ENCODE results near the gene PSRC1. TPM values are rescaled to one million over a fixed set of nuclear protein-coding genes. Genes with fewer than 3 reads are reported as not detected.

PSRC1 gene
- total RNA-seq, 2 donors from 2014 or later, result 38.5 to 72.7 TPM

DNA sequence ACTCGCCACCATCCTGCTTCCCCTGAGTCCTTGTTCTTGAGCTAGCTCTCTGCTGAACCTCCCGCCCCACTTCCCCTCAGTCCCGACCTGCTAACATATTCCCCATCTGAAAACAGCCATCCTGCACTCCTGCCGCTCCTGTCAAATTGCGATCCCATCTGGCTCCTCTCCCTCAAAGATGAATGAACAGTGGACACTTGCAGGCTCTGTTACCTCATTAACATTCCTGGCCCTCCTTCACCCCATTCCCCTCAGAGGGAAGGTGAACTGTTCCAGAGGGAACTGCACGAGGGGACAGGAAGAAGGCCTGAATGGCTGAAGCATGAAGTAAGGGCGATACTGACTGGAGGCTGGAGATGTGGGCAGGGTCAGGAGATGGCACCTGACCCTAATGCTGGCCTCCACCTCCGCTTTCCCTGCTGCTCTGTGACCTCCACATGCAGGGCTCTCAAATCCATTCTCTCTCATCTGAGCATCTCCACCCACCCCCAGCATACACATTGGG, 41.1 kb downstream of the PSRC1 start:
- H3K4me3 ChIP-seq (ENCODE audit: low read length), result no peak overlapping the region
- no peaks in the 10 kb centered on the region for H3K9me3 ChIP-seq (ENCODE audit: control insufficient read depth, low read length)
- H3K27ac Mint-ChIP-seq, result no peak overlapping the region
- no peaks in the 10 kb centered on the region for H3K27me3 ChIP-seq (ENCODE audit: control insufficient read depth, insufficient read depth, low read length, poor library complexity, severe bottlenecking)
- no peak overlapping the region for H3K4me3 Mint-ChIP-seq
- peak overlapping the region; percentile 16 for H3K27ac ChIP-seq (ENCODE audit: low read depth, low read length)
- H3K4me1 ChIP-seq (ENCODE audit: control insufficient read depth, insufficient read depth, low read length), result peaks cover 7% of the 10 kb centered on the region
- WGBS, 2 experiments (ENCODE audit: insufficient coverage in 1 of 2, insufficient read length in 1 of 2), result 85 to 93% methylated on average over 5 to 8 of the region's 8 CpGs
- H3K36me3 ChIP-seq (ENCODE audit: control insufficient read depth, insufficient read depth, low read length), result peaks cover 31% of the 10 kb centered on the region
- peaks cover 21% of the 10 kb centered on the region for H3K4me1 Mint-ChIP-seq
- no peak overlapping the region for H3K9ac ChIP-seq (ENCODE audit: extremely low read depth, low read length, poor library complexity, severe bottlenecking)
- no peak for DNase-seq
- H3K27me3 Mint-ChIP-seq (ENCODE audit: insufficient read depth), result peaks cover 5% of the 10 kb centered on the region
- H3K36me3 Mint-ChIP-seq (ENCODE audit: low read depth), result peaks cover 13% of the 10 kb centered on the region
- TF ChIP-seq, protein P1, sequence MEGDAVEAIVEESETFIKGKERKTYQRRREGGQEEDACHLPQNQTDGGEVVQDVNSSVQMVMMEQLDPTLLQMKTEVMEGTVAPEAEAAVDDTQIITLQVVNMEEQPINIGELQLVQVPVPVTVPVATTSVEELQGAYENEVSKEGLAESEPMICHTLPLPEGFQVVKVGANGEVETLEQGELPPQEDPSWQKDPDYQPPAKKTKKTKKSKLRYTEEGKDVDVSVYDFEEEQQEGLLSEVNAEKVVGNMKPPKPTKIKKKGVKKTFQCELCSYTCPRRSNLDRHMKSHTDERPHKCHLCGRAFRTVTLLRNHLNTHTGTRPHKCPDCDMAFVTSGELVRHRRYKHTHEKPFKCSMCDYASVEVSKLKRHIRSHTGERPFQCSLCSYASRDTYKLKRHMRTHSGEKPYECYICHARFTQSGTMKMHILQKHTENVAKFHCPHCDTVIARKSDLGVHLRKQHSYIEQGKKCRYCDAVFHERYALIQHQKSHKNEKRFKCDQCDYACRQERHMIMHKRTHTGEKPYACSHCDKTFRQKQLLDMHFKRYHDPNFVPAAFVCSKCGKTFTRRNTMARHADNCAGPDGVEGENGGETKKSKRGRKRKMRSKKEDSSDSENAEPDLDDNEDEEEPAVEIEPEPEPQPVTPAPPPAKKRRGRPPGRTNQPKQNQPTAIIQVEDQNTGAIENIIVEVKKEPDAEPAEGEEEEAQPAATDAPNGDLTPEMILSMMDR (conservative IDR thresholded peaks at IDR 0.05), result no peak
- H3K9me3 Mint-ChIP-seq, result no peaks in the 10 kb centered on the region

DNA sequence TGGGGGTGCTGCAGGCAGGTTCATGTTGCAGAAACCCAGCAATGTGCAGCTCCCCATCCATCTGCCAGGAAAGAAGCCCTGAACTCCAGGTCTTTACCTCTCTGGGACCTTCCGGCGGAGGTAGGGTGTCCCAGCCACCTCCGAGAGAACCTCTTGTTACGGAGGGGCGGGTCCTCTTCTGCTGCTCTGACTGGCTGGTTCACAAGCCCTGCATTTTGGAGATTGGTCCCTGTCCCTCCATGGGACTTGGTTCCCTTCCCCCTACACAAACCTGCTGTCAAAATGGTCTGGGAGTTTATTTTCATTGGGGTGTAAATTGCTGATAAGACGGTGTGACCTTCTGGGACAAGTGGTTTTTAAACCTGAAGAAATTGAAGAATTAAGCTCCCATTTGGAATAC, 41.6 kb downstream of the PSRC1 start:
- H3K27me3 ChIP-seq (ENCODE audit: control insufficient read depth, insufficient read depth, low read length, poor library complexity, severe bottlenecking), result no peaks in the 10 kb centered on the region
- H3K36me3 ChIP-seq (ENCODE audit: control insufficient read depth, insufficient read depth, low read length), result peaks cover 37% of the 10 kb centered on the region
- Mint-ChIP-seq H3K9me3 (no peaks in the 10 kb centered on the region), H3K27me3 (ENCODE audit: insufficient read depth) (peaks cover 3% of the 10 kb centered on the region), H3K4me3 (no peak overlapping the region), H3K36me3 (ENCODE audit: low read depth) (peaks cover 16% of the 10 kb centered on the region), H3K27ac (no peak overlapping the region), H3K4me1 (peaks cover 21% of the 10 kb centered on the region)
- H3K4me3 ChIP-seq (ENCODE audit: low read length), result no peak overlapping the region
- no peak overlapping the region for H3K9ac ChIP-seq (ENCODE audit: extremely low read depth, low read length, poor library complexity, severe bottlenecking)
- no peak overlapping the region for H3K27ac ChIP-seq (ENCODE audit: low read depth, low read length)
- WGBS, 2 experiments (ENCODE audit: insufficient coverage in 1 of 2, insufficient read length in 1 of 2), result 79 to 89% methylated on average over 6 of the region's 6 CpGs
- no peaks in the 10 kb centered on the region for H3K9me3 ChIP-seq (ENCODE audit: control insufficient read depth, low read length)
- peak; percentile 71 for DNase-seq
- TF ChIP-seq, protein P1 (conservative IDR thresholded peaks at IDR 0.05), result no peak
- H3K4me1 ChIP-seq (ENCODE audit: control insufficient read depth, insufficient read depth, low read length), result peaks cover 7% of the 10 kb centered on the region

DNA sequence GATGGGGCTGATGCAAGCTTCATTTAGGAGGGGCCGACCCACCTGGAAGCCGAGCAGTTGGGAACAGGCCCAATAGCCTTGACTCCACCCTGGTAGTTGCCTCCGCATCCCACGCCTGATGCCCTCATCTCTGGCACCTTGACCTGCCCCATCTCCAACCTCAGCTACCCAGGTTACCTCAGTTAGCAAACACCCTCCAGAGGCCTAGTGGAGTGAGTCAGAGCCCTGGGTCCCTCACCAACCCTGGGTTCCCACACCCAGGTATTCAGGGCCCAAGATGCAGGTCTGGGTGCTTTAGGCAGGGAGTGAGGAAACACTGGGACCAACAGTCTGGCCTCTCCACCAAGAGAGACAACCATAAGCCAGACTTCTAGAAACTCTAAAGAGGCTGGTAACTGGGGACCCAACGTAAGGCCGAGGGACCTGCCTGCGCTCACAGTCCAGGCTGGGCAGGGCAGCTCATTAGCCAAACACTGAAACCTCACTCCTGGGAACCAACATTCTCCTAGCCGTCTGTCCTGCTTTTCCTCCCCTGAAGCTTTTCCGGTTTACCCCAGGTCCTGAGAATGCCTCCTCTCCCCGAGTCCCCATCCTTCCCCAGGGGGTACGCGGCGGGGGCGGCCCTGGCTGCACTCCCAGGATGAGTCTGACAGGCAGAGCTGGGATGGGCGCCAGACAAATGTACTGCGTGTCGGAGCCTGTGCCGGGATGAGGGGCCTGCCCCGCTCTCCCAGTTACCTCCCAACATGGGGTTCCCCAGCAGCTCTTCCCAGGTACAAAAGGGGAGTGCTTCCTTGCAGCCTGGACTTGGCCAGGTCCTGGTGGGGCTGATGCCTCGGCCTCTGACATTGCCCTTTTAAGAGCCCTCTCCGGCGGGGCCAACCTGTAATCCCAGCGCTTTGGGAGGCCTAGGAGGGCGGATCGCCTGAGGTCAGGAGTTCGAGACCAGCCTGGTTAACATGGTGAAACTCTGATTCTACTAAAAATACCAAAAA, 42.5 kb downstream of the PSRC1 start:
- peaks cover 3% of the 10 kb centered on the region for H3K27me3 Mint-ChIP-seq (ENCODE audit: insufficient read depth)
- peak overlapping the region; percentile 47 for H3K27ac ChIP-seq (ENCODE audit: low read depth, low read length)
- 69 to 80% methylated on average over 9 to 26 of the region's 26 CpGs for WGBS, 2 experiments (ENCODE audit: insufficient coverage in 1 of 2, insufficient read length in 1 of 2)
- TF ChIP-seq, protein P1 (conservative IDR thresholded peaks at IDR 0.05), result no peak
- H3K27ac Mint-ChIP-seq, result peak overlapping the region; percentile 55
- no peak overlapping the region for H3K4me3 Mint-ChIP-seq
- H3K4me1 Mint-ChIP-seq, result peaks cover 21% of the 10 kb centered on the region
- no peak overlapping the region for H3K4me3 ChIP-seq (ENCODE audit: low read length)
- peaks cover 25% of the 10 kb centered on the region for H3K36me3 Mint-ChIP-seq (ENCODE audit: low read depth)
- H3K36me3 ChIP-seq (ENCODE audit: control insufficient read depth, insufficient read depth, low read length), result peaks cover 46% of the 10 kb centered on the region
- DNase-seq, result peak; percentile 79
- H3K9me3 ChIP-seq (ENCODE audit: control insufficient read depth, low read length), result no peaks in the 10 kb centered on the region
- no peaks in the 10 kb centered on the region for H3K27me3 ChIP-seq (ENCODE audit: control insufficient read depth, insufficient read depth, low read length, poor library complexity, severe bottlenecking)
- H3K4me1 ChIP-seq (ENCODE audit: control insufficient read depth, insufficient read depth, low read length), result peaks cover 7% of the 10 kb centered on the region
- H3K9me3 Mint-ChIP-seq, result no peaks in the 10 kb centered on the region
- no peak overlapping the region for H3K9ac ChIP-seq (ENCODE audit: extremely low read depth, low read length, poor library complexity, severe bottlenecking)

Measured in endodermal cell (in vitro differentiated cells).